NCI-H510A treated with DMSO at 0.1 percent for 48 hours (cell line): ENCODE data around the gene PLPP1.

Experiments
- DNase-seq: peaks from one replicate; lab custom pipeline; 2025; lab: John Stamatoyannopoulos, UW

The PLPP1 gene

GRCh38 chr5:55450050-55450765, 84.6 kb downstream of the PLPP1 start:
- DNase-seq, result no peak

- DNase-seq, result no peak
Observed at GRCh38 chr5:55446640-55447351, 88.0 kb downstream of the PLPP1 start.

GRCh38 chr5:55445791-55446190, 89.0 kb downstream of the PLPP1 start:
- DNase-seq, result no peak

- no peak for DNase-seq
Observed at GRCh38 chr5:55441954-55442353, 92.8 kb downstream of the PLPP1 start.

GRCh38 chr5:55441107-55441771, 93.5 kb downstream of the PLPP1 start:
- no peak for DNase-seq

GRCh38 chr5:55440188-55440646, 94.5 kb downstream of the PLPP1 start:
- DNase-seq, result no peak

GRCh38 chr5:55438998-55439397, 95.8 kb downstream of the PLPP1 start:
- no peak for DNase-seq

- no peak for DNase-seq
Observed at GRCh38 chr5:55437859-55438206, 96.9 kb downstream of the PLPP1 start.

- no peak for DNase-seq
Observed at GRCh38 chr5:55437452-55437851, 97.3 kb downstream of the PLPP1 start.

GRCh38 chr5:55432549-55432948, 102.2 kb downstream of the PLPP1 start:
- no peak for DNase-seq

- no peak for DNase-seq
Observed at GRCh38 chr5:55429613-55430253, 105.0 kb downstream of the PLPP1 start.

- DNase-seq, result no peak
Observed at GRCh38 chr5:55429221-55429612, 105.5 kb downstream of the PLPP1 start.

GRCh38 chr5:55427157-55427556, 107.6 kb downstream of the PLPP1 start:
- DNase-seq, result no peak

- no peak for DNase-seq
Observed at GRCh38 chr5:55426455-55426854, 108.3 kb downstream of the PLPP1 start.

GRCh38 chr5:55421074-55421529, 113.7 kb downstream of the PLPP1 start:
- DNase-seq, result no peak

- no peak for DNase-seq
Observed at GRCh38 chr5:55418994-55419968, 115.5 kb downstream of the PLPP1 start.

GRCh38 chr5:55416306-55416705, 118.5 kb downstream of the PLPP1 start:
- DNase-seq, result no peak

GRCh38 chr5:55415071-55415470, 119.7 kb downstream of the PLPP1 start:
- DNase-seq, result no peak

- DNase-seq, result no peak
Observed at GRCh38 chr5:55413644-55414043, 121.1 kb downstream of the PLPP1 start.

GRCh38 chr5:55411876-55412275, 122.9 kb downstream of the PLPP1 start:
- DNase-seq, result no peak

GRCh38 chr5:55410845-55411244, 123.9 kb downstream of the PLPP1 start:
- DNase-seq, result no peak
